GM19025 (cell line): ENCODE measurements around the gene RRM2.

Experiments
- ATAC-seq: cut with Tn5 transposase; IDR thresholded peaks from one replicate; pipeline ENCODE4 v1.9.1; 2021; ENCODE audit warnings: mild to moderate bottlenecking, low read depth, moderate library complexity; ENCODE audit not compliant: unreplicated experiment

RRM2 gene

GRCh38 chr2:10148268-10148667 lies 25.7 kb downstream of the RRM2 start:
- ATAC-seq, result no peak

GRCh38 chr2:10149635-10150034 lies 27.1 kb downstream of the RRM2 start:
- no peak for ATAC-seq

- no peak for ATAC-seq
Observed at GRCh38 chr2:10150436-10150835, 27.9 kb downstream of the RRM2 start.

- ATAC-seq, result no peak
Observed at GRCh38 chr2:10151462-10151861, 28.9 kb downstream of the RRM2 start.

- no peak for ATAC-seq
Observed at GRCh38 chr2:10157293-10157692, 34.8 kb downstream of the RRM2 start.

GRCh38 chr2:10158681-10159080 lies 36.1 kb downstream of the RRM2 start:
- ATAC-seq, result no peak

GRCh38 chr2:10159086-10159485 lies 36.5 kb downstream of the RRM2 start:
- ATAC-seq, result no peak

- ATAC-seq, result no peak
Observed at GRCh38 chr2:10159581-10160131, 37.1 kb downstream of the RRM2 start.

GRCh38 chr2:10160203-10160955 lies 37.8 kb downstream of the RRM2 start:
- ATAC-seq, result no peak

- ATAC-seq, result no peak
Observed at GRCh38 chr2:10161206-10161931, 38.8 kb downstream of the RRM2 start.

GRCh38 chr2:10161961-10162441 lies 39.5 kb downstream of the RRM2 start:
- no peak for ATAC-seq

- ATAC-seq, result no peak
Observed at GRCh38 chr2:10162586-10163497, 40.3 kb downstream of the RRM2 start.

GRCh38 chr2:10163498-10164486 lies 41.3 kb downstream of the RRM2 start:
- no peak for ATAC-seq

GRCh38 chr2:10164601-10165000 lies 42.1 kb downstream of the RRM2 start:
- no peak for ATAC-seq

GRCh38 chr2:10165282-10165681 lies 42.7 kb downstream of the RRM2 start:
- ATAC-seq, result no peak

GRCh38 chr2:10165861-10166675 lies 43.5 kb downstream of the RRM2 start:
- no peak for ATAC-seq

- ATAC-seq, result no peak
Observed at GRCh38 chr2:10166676-10167292, 44.2 kb downstream of the RRM2 start.

GRCh38 chr2:10167316-10167715 lies 44.8 kb downstream of the RRM2 start:
- no peak for ATAC-seq
